ENCODE data around the gene CRHBP. TPM values are rescaled to one million over a fixed set of nuclear protein-coding genes. Genes with fewer than 3 reads are reported as not detected.

CRHBP gene
- total RNA-seq, 1 experiment from 2014 or later = not detected

GRCh38 chr5:76956033-76956432 is 3.2 kb downstream of the CRHBP start:
- Histone ChIP-seq H3K4me3 (ENCODE audit: low read depth, low read length) (no peak overlapping the region), H3K4me1 (no peaks in the 10 kb centered on the region), H3K27me3 (replicated peaks; ENCODE audit: control insufficient read depth, insufficient read depth, low read length) (no peaks in the 10 kb centered on the region), H3K9me3 (no peaks in the 10 kb centered on the region), H3K36me3 (ENCODE audit: control insufficient read depth, insufficient read depth, low read length) (no peaks in the 10 kb centered on the region)
- H3K4me3 Mint-ChIP-seq (ENCODE audit: unreplicated experiment) = no peak overlapping the region
- H3K36me3 Mint-ChIP-seq (ENCODE audit: insufficient read depth, unreplicated experiment) = peaks cover 4% of the 10 kb centered on the region
- H3K9me3 Mint-ChIP-seq (ENCODE audit: unreplicated experiment) = no peaks in the 10 kb centered on the region
- H3K27ac Mint-ChIP-seq (ENCODE audit: unreplicated experiment) = no peak overlapping the region
- no peaks in the 10 kb centered on the region for H3K27me3 Mint-ChIP-seq (ENCODE audit: insufficient read depth, unreplicated experiment)
- CTCF ChIA-PET = no interaction called here
- no peak for TF ChIP-seq CTCF (IDR thresholded peaks at IDR 0.05; ENCODE audit: insufficient read depth in 1 of 2, low read depth in 1 of 2, low read length in 1 of 2, severe bottlenecking in 1 of 2, unreplicated experiment in 1 of 2)
- no peaks in the 10 kb centered on the region for H3K4me1 Mint-ChIP-seq (ENCODE audit: low read depth, unreplicated experiment)
- POLR2A ChIA-PET = no interaction called here
- intact Hi-C loops (cut with micrococcal nuclease; ENCODE audit: unreplicated experiment) = no loop called here
- no peak for DNase-seq
- no TSS peak for BruUV-seq (replicated peaks)

GRCh38 chr5:76958991-76959767 is 6.3 kb downstream of the CRHBP start:
- H3K27ac Mint-ChIP-seq (ENCODE audit: unreplicated experiment) = no peak overlapping the region
- BruUV-seq (replicated peaks) = no TSS peak
- Histone ChIP-seq H3K36me3 (ENCODE audit: control insufficient read depth, insufficient read depth, low read length) (no peaks in the 10 kb centered on the region), H3K27me3 (replicated peaks; ENCODE audit: control insufficient read depth, insufficient read depth, low read length) (no peaks in the 10 kb centered on the region), H3K9me3 (no peaks in the 10 kb centered on the region), H3K4me1 (peaks cover 5% of the 10 kb centered on the region; the same call in 1 of the 2 replicates), H3K4me3 (ENCODE audit: low read depth, low read length) (no peak overlapping the region)
- no peak for TF ChIP-seq CTCF (IDR thresholded peaks at IDR 0.05; ENCODE audit: insufficient read depth in 1 of 2, low read depth in 1 of 2, low read length in 1 of 2, severe bottlenecking in 1 of 2, unreplicated experiment in 1 of 2)
- H3K27me3 Mint-ChIP-seq (ENCODE audit: insufficient read depth, unreplicated experiment) = no peaks in the 10 kb centered on the region
- no peaks in the 10 kb centered on the region for H3K9me3 Mint-ChIP-seq (ENCODE audit: unreplicated experiment)
- H3K36me3 Mint-ChIP-seq (ENCODE audit: insufficient read depth, unreplicated experiment) = peaks cover 4% of the 10 kb centered on the region
- peaks cover 3% of the 10 kb centered on the region for H3K4me1 Mint-ChIP-seq (ENCODE audit: low read depth, unreplicated experiment)
- intact Hi-C loops (cut with micrococcal nuclease; ENCODE audit: unreplicated experiment) = no loop called here
- no peak for DNase-seq
- POLR2A ChIA-PET = no interaction called here
- CTCF ChIA-PET = no interaction called here
- H3K4me3 Mint-ChIP-seq (ENCODE audit: unreplicated experiment) = no peak overlapping the region

GRCh38 chr5:76960004-76960625 is 7.3 kb downstream of the CRHBP start:
- Histone ChIP-seq H3K27me3 (replicated peaks; ENCODE audit: control insufficient read depth, insufficient read depth, low read length) (no peaks in the 10 kb centered on the region), H3K4me3 (ENCODE audit: low read depth, low read length) (no peak overlapping the region), H3K36me3 (ENCODE audit: control insufficient read depth, insufficient read depth, low read length) (no peaks in the 10 kb centered on the region), H3K9me3 (no peaks in the 10 kb centered on the region), H3K4me1 (peaks cover 5% of the 10 kb centered on the region; the same call in 1 of the 2 replicates)
- no peak for DNase-seq
- Mint-ChIP-seq H3K4me1 (ENCODE audit: low read depth, unreplicated experiment) (peaks cover 6% of the 10 kb centered on the region), H3K4me3 (ENCODE audit: unreplicated experiment) (no peak overlapping the region), H3K27me3 (ENCODE audit: insufficient read depth, unreplicated experiment) (no peaks in the 10 kb centered on the region), H3K9me3 (ENCODE audit: unreplicated experiment) (no peaks in the 10 kb centered on the region), H3K36me3 (ENCODE audit: insufficient read depth, unreplicated experiment) (peaks cover 4% of the 10 kb centered on the region), H3K27ac (ENCODE audit: unreplicated experiment) (no peak overlapping the region)
- no TSS peak for BruUV-seq (replicated peaks)
- CTCF ChIA-PET = no interaction called here
- POLR2A ChIA-PET = no interaction called here
- no peak for TF ChIP-seq CTCF (IDR thresholded peaks at IDR 0.05; ENCODE audit: insufficient read depth in 1 of 2, low read depth in 1 of 2, low read length in 1 of 2, severe bottlenecking in 1 of 2, unreplicated experiment in 1 of 2)
- intact Hi-C loops (cut with micrococcal nuclease; ENCODE audit: unreplicated experiment) = no loop called here

Measured in Caco-2 (cell line).